ENCODE results near the gene DNAH7.

DNA sequence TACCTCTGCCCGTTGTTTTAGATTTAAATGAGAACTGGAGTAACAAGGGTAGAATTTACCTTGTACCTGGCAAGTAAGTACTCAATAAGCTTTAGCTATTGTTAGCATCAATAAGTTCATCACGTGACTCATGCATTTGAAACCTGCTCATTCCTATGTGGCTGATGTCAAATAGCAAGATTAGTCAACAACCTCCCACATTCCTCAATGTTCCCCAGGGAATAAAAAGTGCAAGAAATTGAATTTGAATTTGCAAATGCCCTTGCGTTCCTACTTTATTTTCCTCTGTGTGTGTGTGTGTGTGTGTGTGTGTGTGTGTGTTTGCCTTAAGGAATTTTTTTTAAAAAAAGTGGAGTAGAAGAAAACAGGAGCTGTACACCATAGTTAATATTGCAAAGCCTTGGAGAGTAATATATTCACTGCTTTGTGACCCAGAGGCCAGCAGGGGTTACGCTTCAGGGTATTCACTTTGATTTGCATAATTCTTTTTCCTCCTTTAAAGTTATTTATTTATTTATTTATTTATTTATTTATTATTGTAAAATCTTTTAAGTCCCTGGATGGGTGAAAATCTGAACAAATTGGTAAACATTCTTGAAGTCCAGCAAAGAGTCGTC, 43.9 kb upstream of the DNAH7 start:
- TF ChIP-seq GATA2 (IDR thresholded peaks at IDR 0.05; ENCODE audit: low read depth, low read length) = no peak
- no peak for TF ChIP-seq GATA3 (IDR thresholded peaks at IDR 0.05; ENCODE audit: low read depth, low read length)
